K562 (cell line): ENCODE measurements around the gene TBC1D20. TPM values are rescaled to one million over a fixed set of nuclear protein-coding genes. Genes with fewer than 3 reads are reported as not detected.
"Not testable (repeated sequence)": the region's sequence is repeated elsewhere in the genome, so short reads cannot be mapped to it uniquely, and the experiment has no call there.

Experiments used
- ATAC-seq: fragments of 200-7000 bp; cut with Tn5 transposase; 3 replicates; pipeline ENCODE4 v1.9.1; 2020; ENCODE audit warnings: moderate library complexity
- BruUV-seq: library from RNA; stranded (reverse); fragments of 400-500 nt; replicated peaks from 2 replicates; lab custom pipeline; 2021; lab: Mats Ljungman, UMichigan
- CTCF ChIA-PET: fragments of 300-600 bp; formaldehyde crosslinking; extraction: SDS; loops from one replicate; lab custom pipeline; 2021; ENCODE audit warnings: low intra/inter-chr PET ratio; lab: Yijun Ruan, JAX
- POLR2A ChIA-PET: fragments of 300-600, 350-650 bp; sonication (Branson Sonifier 250); formaldehyde crosslinking; extraction: SDS; loops from one replicate; lab custom pipeline; 2021; ENCODE audit warnings: antibody characterized with exemption, inconsistent platforms; lab: Yijun Ruan, JAX
- DNase-seq, 4 experiments: peaks; one replicate each; pipeline versions ENCODE4 v3.0.0 to v3.0.0-alpha.2; 2011 to 2018; ENCODE audit warnings: low spot score in 3 of 4, mixed read lengths in 3 of 4; ENCODE audit errors: extremely low read depth in 1 of 4
- FAIRE-seq: peaks from 2 replicates; lab custom pipeline; 2011; peaks lifted over from hg19 to GRCh38; lab: Jason Lieb, UNC
- H2AFZ ChIP-seq: 2 replicates; pipeline ENCODE4 v1.6.0; 2011; ENCODE audit warnings: low read depth, low read length, control low read depth, inconsistent platforms
- H3K27ac ChIP-seq: fragments of 200-600 bp; 3 replicates; pipeline ENCODE4 v1.8.0; 2011; ENCODE audit warnings: low read depth, mild to moderate bottlenecking, control low read depth, inconsistent platforms, low read length, moderate library complexity, mixed read lengths; ENCODE audit errors: extremely low read depth
- H3K27me3 ChIP-seq, 2 experiments: fragments of 300-600 bp in 1 of 2; 2 replicates in 1 of 2; 3 replicates in 1 of 2; pipeline versions ENCODE4 v1.6.0 to v1.8.0; 2011; ENCODE audit warnings: inconsistent platforms in 2 of 2, low read length in 2 of 2, mild to moderate bottlenecking in 1 of 2, mixed read lengths in 1 of 2, moderate library complexity in 1 of 2; ENCODE audit not compliant: control insufficient read depth in 2 of 2, insufficient read depth in 2 of 2
- H3K36me3 ChIP-seq: fragments of 300-600 bp; 3 replicates; pipeline ENCODE4 v1.8.0; 2011; ENCODE audit warnings: mild to moderate bottlenecking, low read length, inconsistent platforms; ENCODE audit not compliant: control insufficient read depth, insufficient read depth
- H3K4me1 ChIP-seq, 2 experiments: fragments of 200-600 bp in 1 of 2; replicated peaks in 1 of 2; 2 replicates in 1 of 2; 3 replicates in 1 of 2; pipeline versions ENCODE4 v1.5.1 to v1.8.0; 2011; ENCODE audit warnings: inconsistent platforms in 2 of 2, low read length in 2 of 2, mild to moderate bottlenecking in 1 of 2, mixed read lengths in 1 of 2, moderate library complexity in 1 of 2; ENCODE audit not compliant: control insufficient read depth in 2 of 2, insufficient read depth in 2 of 2
- H3K4me2 ChIP-seq: 2 replicates; pipeline ENCODE4 v1.6.1; 2011; ENCODE audit warnings: low read length, control low read depth, inconsistent platforms, mixed read lengths; ENCODE audit not compliant: insufficient read depth
- H3K4me3 ChIP-seq: fragments of 200-600 bp; sonication (generic), shearing (Covaris generic); 2 replicates; pipeline ENCODE4 v1.5.1; 2016; ENCODE audit warnings: control low read depth, inconsistent platforms
- H3K79me2 ChIP-seq: fragments of 200-600 bp; 3 replicates; pipeline ENCODE4 v1.8.0; 2011; ENCODE audit warnings: low read length, inconsistent platforms; ENCODE audit not compliant: control insufficient read depth, insufficient read depth
- H3K9ac ChIP-seq, 2 experiments: 2 replicates each; pipeline versions ENCODE4 v1.6.0 to v1.6.1; 2011; ENCODE audit warnings: low read depth in 2 of 2, low read length in 2 of 2, control low read depth in 1 of 2, inconsistent platforms in 1 of 2, mild to moderate bottlenecking in 1 of 2, mixed read lengths in 1 of 2; ENCODE audit not compliant: insufficient read depth in 1 of 2
- H3K9me1 ChIP-seq: one replicate; pipeline ENCODE4 v1.6.0; 2011; ENCODE audit warnings: inconsistent platforms, mild to moderate bottlenecking, low read length, moderate library complexity; ENCODE audit not compliant: control insufficient read depth, insufficient read depth
- H3K9me3 ChIP-seq: replicated peaks from 2 replicates; pipeline ENCODE4 v1.5.1; 2011; ENCODE audit warnings: low read depth, low read length, inconsistent platforms; ENCODE audit not compliant: control insufficient read depth, insufficient read depth
- H4K20me1 ChIP-seq: replicated peaks from 2 replicates; pipeline ENCODE4 v1.6.1; 2011; ENCODE audit warnings: low read length, inconsistent platforms, mixed read lengths; ENCODE audit not compliant: control insufficient read depth, insufficient read depth
- ARID4B ChIP-seq: sonication (generic); formaldehyde crosslinking; IDR thresholded peaks from 2 replicates; pipeline ENCODE4 v1.8.0; 2022; ENCODE audit warnings: mild to moderate bottlenecking, missing genetic modification reagents
- PCBP2 ChIP-seq: fragments of 200-400 bp; formaldehyde crosslinking; IDR thresholded peaks from 2 replicates; pipeline ENCODE4 v1.6.1; 2018; ENCODE audit warnings: low read length, low read depth, mild to moderate bottlenecking, moderate library complexity; ENCODE audit not compliant: poor library complexity, severe bottlenecking
- RBFOX2 ChIP-seq: fragments of 200-400 bp; formaldehyde crosslinking; IDR thresholded peaks from 2 replicates; pipeline ENCODE4 v1.6.1; 2017; ENCODE audit warnings: low read depth, mild to moderate bottlenecking, low read length, moderate library complexity
- SRSF7 ChIP-seq: fragments of 200-400 bp; formaldehyde crosslinking; optimal IDR thresholded peaks from 2 replicates; pipeline ENCODE3; 2017; ENCODE audit warnings: mild to moderate bottlenecking, low read depth, low read length
- ZNF121 ChIP-seq: sonication (generic); formaldehyde crosslinking; conservative IDR thresholded peaks from 2 replicates; pipeline ENCODE4 v1.8.0; 2022; ENCODE audit warnings: missing genetic modification reagents
- WGBS: fragments of 100-300 bp; shearing (Covaris generic); methylation state at CpG from one replicate; pipeline ENCODE4 v1.1.6; 2016; ENCODE audit warnings: low coverage, mixed read lengths; ENCODE audit not compliant: insufficient coverage; ENCODE audit errors: missing lambda C conversion rate; 5-methylcytosine and 5-hydroxymethylcytosine counted together
- in situ Hi-C: fragments of 300-500 bp; cut with MboI; formaldehyde crosslinking; loops from 4 replicates; pipeline ENCODE4 v1.15.0; 2018; ENCODE audit warnings: inconsistent platforms, mixed read lengths
- intact Hi-C: fragments of 100-400 bp; cut with micrococcal nuclease; formaldehyde crosslinking; loops from 2 replicates; pipeline ENCODE4 v1.14.2; 2022
- polyA plus RNA-seq, 8 experiments: library from polyadenylated mRNA; depleted of rRNA in 4 of 8; stranded (reverse) in 5 of 8; unstranded in 3 of 8; fragments of >200 nt; fragmentation: Nextera tagmentation in 2 of 8; fragmentation: Illumina TruSeq in 1 of 8; extraction: Ambion mirVana in 2 of 8; extraction: Trizol in 1 of 8; gene quantifications; 2 replicates each; pipeline versions ENCODE4 v1.2.1 to v1.2.3, GENCODE V29; 2011 to 2014; ENCODE audit warnings: inconsistent platforms in 1 of 8, missing spikeins in 1 of 8
- total RNA-seq, 7 experiments: library from RNA; depleted of rRNA in 6 of 7; stranded (reverse); fragments of >200 nt in 6 of 7; fragmentation: Illumina TruSeq in 2 of 7; extraction: Trizol in 2 of 7; gene quantifications; 2 replicates each; pipeline versions ENCODE4 v1.2.1 to v1.2.3, GENCODE V29; 2011 to 2021; ENCODE audit warnings: low replicate concordance in 1 of 7
- TF ChIP-seq, protein P1 (sequence below): sonication (generic); formaldehyde crosslinking; IDR thresholded peaks from 2 replicates; pipeline ENCODE4 v1.8.1; 2023; ENCODE audit warnings: mild to moderate bottlenecking, missing genetic modification reagents

TBC1D20 gene
- total and polyA plus RNA-seq, 9 of the 15 experiments (the other 6 are each of a cell fraction or from before 2014, with no cell fraction given), result 7.0 to 25.3 (median 15.1) TPM

DNA sequence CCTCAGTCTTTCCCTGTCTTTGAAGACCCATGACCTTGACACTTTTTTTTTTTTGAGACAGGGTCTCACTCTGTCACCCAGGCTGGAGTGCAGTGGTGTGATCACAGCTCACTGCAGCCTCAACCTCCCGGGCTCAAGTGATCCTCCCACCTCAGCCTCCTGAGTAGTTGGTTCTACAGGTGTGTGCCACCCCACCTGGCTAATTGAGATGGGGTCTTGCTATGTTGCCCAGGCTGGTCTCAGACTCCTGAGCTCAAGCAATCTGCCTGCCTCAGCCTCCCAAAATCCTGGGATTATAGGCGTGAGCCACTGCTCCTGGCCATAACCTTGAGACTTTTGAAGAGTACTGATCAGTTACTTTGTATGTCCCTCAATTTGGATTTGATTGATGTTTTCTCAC, 69.0 kb downstream of the TBC1D20 start:
- in situ Hi-C loops, result loop anchor here (5.0 kb wide), 1 partner anchor 41 kb away; no protein-coding TSS in a partner anchor
- BruUV-seq, ATAC-seq, H2AFZ ChIP-seq, FAIRE-seq, H3K4me1 ChIP-seq, H3K4me2 ChIP-seq, H3K9me1 ChIP-seq, H3K4me3 ChIP-seq, intact Hi-C loops, H3K27me3 ChIP-seq, H3K79me2 ChIP-seq, CTCF ChIA-PET, H3K27ac ChIP-seq, H3K9me3 ChIP-seq, H4K20me1 ChIP-seq, DNase-seq, H3K9ac ChIP-seq: not testable (repeated sequence)
- peak; percentile 76 for TF ChIP-seq ZNF121
- peak; percentile 19; the same call in 1 of the 2 replicates for TF ChIP-seq RBFOX2
- peaks cover 92% of the 10 kb centered on the region for H3K36me3 ChIP-seq
- POLR2A ChIA-PET, result interaction anchor here (0.8 to 8.7 kb wide), 4 partner anchors 8 to 32 kb away, joined by 3 to 95 read pairs (median 9); no protein-coding TSS in a partner anchor
- 89% methylated on average over 2 of the region's 2 CpGs for WGBS

DNA sequence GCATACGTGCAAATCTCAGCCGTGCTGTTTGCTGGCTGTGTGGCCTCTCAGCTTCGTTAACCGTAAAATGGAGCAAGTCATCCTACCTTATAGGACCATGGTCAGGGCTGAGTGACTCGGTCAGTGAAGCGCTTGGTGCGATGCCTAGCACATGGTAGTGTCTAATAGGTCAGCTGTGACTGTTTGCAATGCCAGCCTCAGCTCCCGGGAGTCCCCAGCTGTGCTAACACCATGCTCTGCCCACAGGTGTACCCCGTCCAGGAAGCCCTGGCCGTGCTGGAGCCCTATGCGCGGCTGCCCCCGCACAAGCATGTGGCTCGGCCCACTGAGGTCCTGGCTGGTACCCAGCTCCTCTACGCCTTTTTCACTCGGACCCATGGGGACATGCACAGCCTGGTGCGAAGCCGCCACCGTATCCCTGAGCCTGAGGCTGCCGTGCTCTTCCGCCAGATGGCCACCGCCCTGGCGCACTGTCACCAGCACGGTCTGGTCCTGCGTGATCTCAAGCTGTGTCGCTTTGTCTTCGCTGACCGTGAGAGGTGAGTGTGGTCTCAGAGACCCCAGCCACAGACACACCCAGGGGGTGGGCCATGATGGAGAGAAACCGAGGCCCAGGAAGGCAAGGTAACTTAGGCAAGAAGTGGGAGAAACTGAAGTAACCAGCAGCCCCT, 71.2 kb downstream of the TBC1D20 start:
- H3K4me2 ChIP-seq, result no peak overlapping the region
- H3K4me3 ChIP-seq, result no peak overlapping the region
- H3K4me1 ChIP-seq, result peaks cover 0 to 8% of the 10 kb centered on the region in 2 experiments; a peak in 2 of 5 replicates
- no peak for FAIRE-seq
- H3K79me2 ChIP-seq, result peaks cover 29% of the 10 kb centered on the region
- WGBS, result 94% methylated on average over 17 of the region's 29 CpGs
- peak; percentile 28 for ATAC-seq
- H3K9me3 ChIP-seq, result no peaks in the 10 kb centered on the region
- H3K9me1 ChIP-seq, result no peaks in the 10 kb centered on the region
- H3K36me3 ChIP-seq, result peaks cover 90% of the 10 kb centered on the region
- no peak overlapping the region for H3K9ac ChIP-seq
- H2AFZ ChIP-seq, result no peak overlapping the region
- intact Hi-C loops (no loop called here), in situ Hi-C loops (loop anchor here (5.0 kb wide), 1 partner anchor 39 kb away; no protein-coding TSS in a partner anchor)
- no peaks in the 10 kb centered on the region for H4K20me1 ChIP-seq
- BruUV-seq, result no TSS peak
- ChIA-PET CTCF (no interaction called here), POLR2A (interaction anchor here (0.6 to 3.0 kb wide), 14 partner anchors 8 to 298 kb away, joined by 3 to 17 read pairs (median 5); partner anchors contain the start of genes NRSN2 and TRIB3)
- H3K27ac ChIP-seq, result no peak overlapping the region
- DNase-seq, result no peak
- no peaks in the 10 kb centered on the region for H3K27me3 ChIP-seq
- TF ChIP-seq SRSF7 (no peak), PCBP2 (no peak), ARID4B (CRISPR knock-in tag) (0 out of 2 replicates have a peak, but pooled peaks have one; percentile 35), RBFOX2 (peak; percentile 87)
- TF ChIP-seq, protein P1, sequence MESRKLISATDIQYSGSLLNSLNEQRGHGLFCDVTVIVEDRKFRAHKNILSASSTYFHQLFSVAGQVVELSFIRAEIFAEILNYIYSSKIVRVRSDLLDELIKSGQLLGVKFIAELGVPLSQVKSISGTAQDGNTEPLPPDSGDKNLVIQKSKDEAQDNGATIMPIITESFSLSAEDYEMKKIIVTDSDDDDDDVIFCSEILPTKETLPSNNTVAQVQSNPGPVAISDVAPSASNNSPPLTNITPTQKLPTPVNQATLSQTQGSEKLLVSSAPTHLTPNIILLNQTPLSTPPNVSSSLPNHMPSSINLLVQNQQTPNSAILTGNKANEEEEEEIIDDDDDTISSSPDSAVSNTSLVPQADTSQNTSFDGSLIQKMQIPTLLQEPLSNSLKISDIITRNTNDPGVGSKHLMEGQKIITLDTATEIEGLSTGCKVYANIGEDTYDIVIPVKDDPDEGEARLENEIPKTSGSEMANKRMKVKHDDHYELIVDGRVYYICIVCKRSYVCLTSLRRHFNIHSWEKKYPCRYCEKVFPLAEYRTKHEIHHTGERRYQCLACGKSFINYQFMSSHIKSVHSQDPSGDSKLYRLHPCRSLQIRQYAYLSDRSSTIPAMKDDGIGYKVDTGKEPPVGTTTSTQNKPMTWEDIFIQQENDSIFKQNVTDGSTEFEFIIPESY (CRISPR knock-in tag), result peak; percentile 95
